Measurements from ENCODE around the gene ATP13A4.

The ATP13A4 gene

GRCh38 chr3:193396451-193397244 lies 158.0 kb downstream of the ATP13A4 start:
- DNase-seq (ENCODE audit: low read depth, low spot score), result no peak

DNA sequence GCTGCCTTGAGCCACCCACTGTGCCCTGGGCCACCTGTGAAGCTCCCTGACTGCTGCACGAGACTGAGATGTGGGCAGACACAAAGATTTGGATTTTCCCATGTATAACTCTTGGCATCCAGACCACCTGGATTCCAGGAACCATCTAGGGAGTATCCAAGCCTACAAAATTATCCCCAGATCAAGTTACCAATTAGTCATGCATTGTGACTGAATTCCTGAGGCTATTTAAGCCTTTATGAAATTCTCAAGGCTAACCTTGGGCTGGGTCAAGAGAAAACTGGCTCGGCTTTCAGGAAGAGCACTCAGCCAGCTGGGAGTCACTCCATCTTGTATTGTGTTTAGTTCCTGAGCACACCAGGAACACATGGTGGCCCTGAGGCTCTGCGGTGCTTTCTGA lies 162.8 kb downstream of the ATP13A4 start:
- DNase-seq (ENCODE audit: low read depth, low spot score), result no peak

DNA sequence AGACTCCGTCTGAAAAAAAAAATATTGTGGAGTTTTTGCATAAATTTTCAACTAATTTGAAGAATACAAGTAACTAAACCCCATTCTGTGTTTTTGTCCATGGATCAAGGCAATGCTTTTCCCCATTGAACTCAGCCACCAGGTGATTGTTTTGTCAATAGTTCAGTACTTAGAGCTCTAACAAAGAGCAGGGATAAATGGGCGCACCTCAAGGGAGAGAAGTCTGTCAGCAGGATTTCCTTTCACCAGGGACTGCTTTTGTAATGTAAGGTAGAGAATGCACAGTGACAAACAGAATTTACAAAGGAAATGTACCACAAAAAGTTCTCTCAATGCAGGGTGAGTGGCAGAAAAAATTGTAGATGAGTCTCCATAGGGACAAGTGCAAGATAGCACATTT lies 165.4 kb downstream of the ATP13A4 start:
- DNase-seq (ENCODE audit: low read depth, low spot score), result no peak

DNA sequence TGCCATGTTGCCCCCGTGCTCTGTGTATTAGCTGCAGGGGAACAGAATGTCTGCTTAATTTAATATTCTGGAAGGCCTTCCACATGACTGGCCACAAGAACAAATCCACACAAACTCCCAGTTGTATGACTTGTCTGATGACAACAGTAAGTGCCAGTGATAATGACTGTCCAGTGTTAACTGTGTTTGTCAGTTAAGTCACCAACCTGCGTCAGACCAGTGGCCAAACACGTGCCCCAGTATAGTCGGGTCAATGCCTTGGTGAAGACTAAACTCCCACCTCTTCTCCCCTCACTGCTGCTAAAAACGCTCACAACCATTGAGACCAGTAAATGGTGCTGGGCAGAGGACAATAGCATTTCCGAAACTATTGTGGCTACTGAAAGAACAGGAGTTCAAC lies 166.3 kb downstream of the ATP13A4 start:
- DNase-seq (ENCODE audit: low read depth, low spot score), result no peak

DNA sequence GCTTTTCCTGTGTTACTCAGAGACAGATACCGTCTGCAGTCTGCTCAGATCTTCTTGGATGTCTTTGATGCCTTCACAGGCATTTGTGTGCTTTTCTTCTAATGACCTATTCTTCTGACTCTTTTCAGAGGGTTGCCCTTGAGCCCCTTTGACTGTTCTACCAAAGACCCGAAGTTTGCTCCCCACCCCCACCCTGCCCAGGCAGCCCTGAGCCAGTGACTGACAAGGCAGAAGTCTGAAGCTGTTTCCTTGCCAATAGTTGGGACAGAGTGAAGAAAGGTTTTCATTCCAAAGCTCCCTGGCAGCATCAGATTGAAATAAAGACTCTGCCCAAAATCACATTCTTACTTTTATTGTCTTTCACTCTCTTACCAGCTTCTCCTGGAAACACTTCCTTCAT lies 167.1 kb downstream of the ATP13A4 start:
- DNase-seq (ENCODE audit: low read depth, low spot score), result no peak

DNA sequence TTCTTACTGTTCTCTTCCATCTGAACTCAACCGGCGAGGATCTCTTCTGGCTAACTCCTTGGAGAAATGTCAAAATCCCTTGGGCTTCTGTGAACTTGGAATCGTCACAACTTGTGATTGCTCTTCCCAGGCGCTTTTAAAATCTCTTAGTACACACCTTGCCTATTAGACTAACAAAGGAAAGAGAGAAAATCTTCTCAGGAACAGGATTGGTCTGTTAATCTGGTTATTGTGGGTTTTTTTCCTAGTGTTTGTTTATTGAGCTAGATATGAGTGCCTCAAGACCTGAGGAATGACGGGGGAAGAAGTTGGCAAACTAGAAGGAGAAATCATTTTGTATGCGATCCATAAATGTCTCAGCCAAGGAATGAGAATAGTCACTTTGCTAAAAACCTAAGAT lies 176.0 kb downstream of the ATP13A4 start, which contains the start of gene ATP13A5:
Gene ATP13A5 (minus strand): TSS at position 48 of the 400 bp plus-strand sequence. CDS start 28 bp downstream, at position 20.
- DNase-seq (ENCODE audit: low read depth, low spot score), result no peak

GRCh38 chr3:193377591-193377990 lies 177.1 kb downstream of the ATP13A4 start:
- no peak for DNase-seq (ENCODE audit: low read depth, low spot score)

GRCh38 chr3:193375614-193376013 lies 179.1 kb downstream of the ATP13A4 start:
- no peak for DNase-seq (ENCODE audit: low read depth, low spot score)

- no peak for DNase-seq (ENCODE audit: low read depth, low spot score)
Observed at GRCh38 chr3:193372783-193373182, 181.9 kb downstream of the ATP13A4 start.

- DNase-seq (ENCODE audit: low read depth, low spot score), result no peak
Observed at GRCh38 chr3:193367868-193368267, 186.8 kb downstream of the ATP13A4 start.

DNA sequence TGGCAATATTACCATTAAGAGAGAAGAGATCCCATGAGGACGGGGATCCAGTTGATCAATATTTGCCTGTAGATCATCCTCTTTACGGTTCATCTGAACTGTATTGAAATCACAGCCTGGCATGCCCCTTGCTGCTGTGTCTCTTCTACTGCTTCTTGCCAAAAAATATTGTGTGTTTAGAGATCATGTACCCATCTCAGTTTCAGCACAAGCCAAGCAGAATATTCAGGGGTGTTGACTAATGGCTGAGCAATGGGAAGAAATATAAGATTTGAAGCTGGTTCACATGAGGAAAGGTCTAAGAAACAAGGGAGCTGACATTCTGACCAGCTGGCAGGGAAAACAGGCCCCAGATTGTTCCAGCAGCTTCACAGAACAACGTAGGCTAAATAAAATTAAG lies 197.4 kb downstream of the ATP13A4 start:
- no peak for DNase-seq (ENCODE audit: low read depth, low spot score)

GRCh38 chr3:193354423-193354822 lies 200.3 kb downstream of the ATP13A4 start:
- DNase-seq (ENCODE audit: low read depth, low spot score), result no peak
